HG02970 (cell line): ENCODE data around the gene DYNC1LI2.

Experiments
- ATAC-seq: cut with Tn5 transposase; IDR thresholded peaks from one replicate; pipeline ENCODE4 v1.9.1; 2021; ENCODE audit warnings: mild to moderate bottlenecking, moderate library complexity, moderate number of reproducible peaks; ENCODE audit not compliant: unreplicated experiment, low FRiP score

Gene DYNC1LI2

GRCh38 chr16:66741169-66741900 is 10.1 kb downstream of the DYNC1LI2 start:
- ATAC-seq, result no peak

DNA sequence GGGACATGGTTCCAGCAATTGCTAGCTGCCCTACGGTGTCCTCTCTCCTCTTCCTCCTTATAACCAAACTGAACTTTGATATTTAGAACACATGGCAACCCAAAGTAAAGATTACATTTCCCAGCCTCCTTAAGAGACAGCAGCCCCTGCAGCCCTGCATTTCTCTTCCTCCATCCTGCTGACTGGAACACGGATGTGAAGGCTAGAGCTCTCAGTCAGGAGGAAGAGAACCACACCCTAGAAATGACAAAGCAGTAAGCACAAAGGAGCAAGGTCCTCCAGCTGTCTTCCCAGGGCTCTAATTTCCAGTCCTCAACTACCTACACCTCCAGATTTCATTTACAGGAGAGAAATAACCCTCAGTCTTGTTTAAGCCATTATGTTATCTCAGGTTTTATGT is 10.9 kb downstream of the DYNC1LI2 start:
- ATAC-seq, result no peak

DNA sequence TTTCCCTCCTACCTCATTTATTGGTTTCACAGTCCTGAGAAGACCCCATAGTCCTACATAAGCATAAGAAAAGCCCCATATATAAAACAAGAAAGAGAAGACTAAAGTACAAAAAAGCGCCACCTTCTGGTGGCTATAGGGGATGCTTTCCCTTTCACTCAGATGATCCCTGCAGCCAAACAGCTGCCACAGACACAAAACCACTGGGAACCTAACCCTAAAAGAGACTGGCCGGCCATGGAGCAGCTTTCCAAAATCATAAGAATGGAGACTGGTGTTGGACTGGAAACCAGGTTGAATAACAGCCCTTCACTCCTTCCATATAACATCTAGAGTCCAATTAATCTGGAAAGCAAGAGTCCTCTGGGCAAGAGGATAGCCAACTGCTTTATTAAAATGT is 11.4 kb downstream of the DYNC1LI2 start:
- no peak for ATAC-seq

GRCh38 chr16:66735891-66736290 is 15.5 kb downstream of the DYNC1LI2 start:
- no peak for ATAC-seq

- ATAC-seq, result no peak
Measured at GRCh38 chr16:66731101-66731500, 20.3 kb downstream of the DYNC1LI2 start.

- no peak for ATAC-seq
Measured at GRCh38 chr16:66728804-66729203, 22.6 kb downstream of the DYNC1LI2 start.

DNA sequence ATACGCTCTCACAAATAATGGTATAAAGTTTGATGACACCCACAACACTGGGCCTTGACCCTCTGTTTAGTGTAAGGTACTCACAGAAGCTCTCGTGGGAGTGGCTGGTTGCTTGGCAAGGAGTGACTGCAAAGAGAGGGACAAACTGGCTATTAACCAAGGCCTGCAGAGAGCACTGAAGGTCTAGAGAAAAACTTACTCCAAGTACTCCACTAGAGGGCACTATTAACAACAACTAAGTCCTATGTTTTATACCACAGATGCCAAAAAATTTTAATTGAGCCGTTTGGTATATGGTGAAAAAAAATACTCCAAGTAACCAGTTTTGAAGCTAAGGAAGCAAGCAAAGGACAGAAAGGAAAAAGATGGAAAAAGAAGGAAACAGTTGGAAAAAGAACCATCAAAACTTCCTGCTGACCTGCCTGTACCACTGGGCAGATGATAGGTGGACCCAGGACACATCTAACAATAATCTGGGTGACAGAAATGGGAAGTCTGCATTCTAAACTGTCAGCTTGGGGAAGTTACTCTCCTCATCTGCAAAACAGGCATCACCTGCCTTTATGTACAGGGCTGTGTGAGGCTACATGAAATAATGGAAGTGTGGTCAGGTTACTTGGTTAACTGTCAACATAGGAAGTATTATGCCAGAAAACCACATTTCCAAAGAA is 23.2 kb downstream of the DYNC1LI2 start:
- no peak for ATAC-seq

DNA sequence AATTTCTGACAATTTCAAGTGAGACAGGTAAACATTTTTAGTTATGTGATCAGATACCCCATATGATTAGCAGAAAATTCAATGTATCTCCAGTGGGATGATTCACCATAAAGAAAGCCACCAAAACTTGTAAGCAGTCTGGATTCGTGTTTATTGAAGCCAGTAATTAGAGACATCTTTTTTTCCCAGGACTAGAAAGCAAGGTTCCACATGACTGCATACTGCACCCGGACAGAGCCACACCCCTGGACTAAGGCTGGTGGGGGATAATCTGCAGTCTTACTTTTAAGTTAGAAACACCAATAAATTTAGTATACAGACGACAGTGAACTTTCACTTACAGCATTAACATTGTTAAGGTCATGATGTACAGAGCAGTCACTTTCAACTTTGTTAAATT is 30.6 kb downstream of the DYNC1LI2 start:
- no peak for ATAC-seq

DNA sequence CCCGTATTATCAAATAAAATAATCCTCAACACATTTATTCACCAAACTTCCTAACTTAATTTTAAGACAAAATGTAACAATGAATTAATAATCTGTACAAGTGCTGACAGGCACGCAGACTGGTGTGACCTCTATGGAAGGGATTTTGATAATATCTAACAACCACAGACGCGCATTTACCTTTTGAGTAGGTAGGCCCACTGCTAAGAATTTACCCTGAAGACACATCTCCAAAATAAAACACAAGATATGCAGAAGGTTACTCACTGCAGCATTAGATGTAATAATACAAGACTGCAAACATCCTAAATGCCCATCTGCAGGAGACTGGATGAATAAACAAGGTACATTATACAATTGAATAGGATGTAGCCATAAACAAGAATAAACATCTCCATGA is 32.2 kb downstream of the DYNC1LI2 start:
- ATAC-seq, result no peak

- ATAC-seq, result no peak
Measured at GRCh38 chr16:66717776-66718175, 33.6 kb downstream of the DYNC1LI2 start.

DNA sequence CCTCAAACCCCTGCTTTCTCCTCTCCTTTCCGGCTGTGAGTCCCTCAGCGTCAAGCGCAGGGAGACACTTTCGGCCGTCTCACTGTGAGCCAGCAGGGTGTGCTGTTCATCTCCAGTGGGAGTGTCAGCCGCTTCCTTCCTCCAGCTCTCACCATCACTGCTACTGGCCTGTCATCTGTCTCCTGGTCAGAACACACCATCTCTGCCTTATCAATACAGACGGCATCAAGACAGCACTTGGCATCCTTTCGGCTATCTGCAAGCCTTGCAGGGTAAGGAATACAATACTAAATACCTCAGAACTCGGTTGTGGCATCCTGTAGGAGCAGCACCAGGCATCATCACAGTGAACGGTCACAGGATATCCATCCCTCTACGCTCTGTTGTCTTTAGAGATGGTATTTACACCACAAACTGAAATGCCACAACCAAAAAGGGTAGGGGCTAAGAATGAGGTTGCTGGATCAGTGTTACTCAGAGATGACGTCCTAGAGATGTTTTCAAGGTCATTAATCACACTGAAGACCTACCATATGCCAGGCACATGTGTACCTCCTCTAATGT is 34.2 kb downstream of the DYNC1LI2 start:
- no peak for ATAC-seq

DNA sequence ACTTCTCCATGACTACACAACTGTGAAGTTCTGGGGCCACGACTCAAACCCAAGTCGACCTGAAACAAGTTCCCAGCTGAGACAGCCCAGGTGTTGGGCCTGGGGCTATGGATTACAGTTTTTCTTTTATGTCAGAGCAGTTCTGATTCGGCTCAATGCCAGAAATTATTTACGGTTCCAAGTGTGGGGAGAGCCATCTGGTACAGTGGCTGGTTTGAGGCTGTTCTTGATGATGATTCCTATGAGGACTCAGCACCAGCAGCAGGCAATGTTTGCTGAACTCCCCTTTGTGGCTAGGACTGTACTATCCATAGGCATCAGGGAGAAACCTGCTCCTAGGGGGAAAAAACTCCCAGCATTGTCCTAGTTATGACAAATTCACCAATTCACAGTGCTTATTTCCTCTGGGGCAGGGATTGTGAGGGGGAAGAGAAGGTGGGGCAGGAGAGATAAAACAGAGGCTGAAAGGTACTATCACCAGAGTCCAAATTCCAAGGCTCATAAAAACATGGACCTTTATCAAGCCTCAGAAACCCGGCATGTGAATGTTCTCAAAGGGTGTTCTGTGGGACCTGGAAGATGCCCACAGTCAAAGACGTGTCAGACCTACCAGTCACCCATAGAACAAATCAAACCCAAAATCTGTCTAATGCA is 36.6 kb downstream of the DYNC1LI2 start:
- ATAC-seq, result no peak

DNA sequence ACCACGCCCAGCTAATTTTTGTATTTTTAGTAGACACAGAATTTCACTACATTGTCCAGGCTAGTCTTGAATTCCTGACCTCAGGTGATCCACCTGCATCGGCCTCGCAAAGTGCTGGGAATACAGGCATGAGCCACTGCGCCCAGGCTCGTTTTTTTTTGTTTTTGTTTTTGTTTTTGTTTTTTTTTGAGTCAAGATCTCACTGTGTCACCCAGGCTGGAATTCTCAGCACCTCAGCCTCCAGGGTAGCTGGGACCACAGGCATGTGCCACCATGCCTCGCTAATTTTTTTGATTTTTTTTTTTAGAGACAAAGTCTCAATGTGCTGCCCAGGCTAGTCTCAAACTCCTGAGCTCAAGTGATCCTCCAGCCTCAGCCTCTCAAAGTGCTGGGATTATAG is 37.3 kb downstream of the DYNC1LI2 start:
- ATAC-seq, result no peak

DNA sequence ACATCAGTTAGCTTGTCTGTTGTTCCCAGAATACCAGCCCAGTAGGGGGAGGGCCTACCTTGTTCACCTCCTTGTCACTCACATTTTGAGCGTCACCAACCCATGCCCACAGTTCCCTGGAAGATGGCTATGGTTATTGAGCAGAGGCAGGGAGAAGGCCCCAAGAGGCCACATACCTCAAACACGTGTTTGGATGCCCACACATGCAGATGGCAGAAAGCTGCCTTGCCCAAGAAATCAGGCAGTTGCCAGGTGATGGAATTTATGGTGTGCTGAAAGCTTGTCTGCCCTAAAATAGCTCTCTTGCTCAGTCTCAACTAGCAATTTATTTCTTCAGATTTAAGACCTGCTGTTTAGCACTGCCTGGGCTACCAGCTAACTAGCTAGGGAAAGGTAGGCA is 38.3 kb downstream of the DYNC1LI2 start:
- ATAC-seq, result no peak

DNA sequence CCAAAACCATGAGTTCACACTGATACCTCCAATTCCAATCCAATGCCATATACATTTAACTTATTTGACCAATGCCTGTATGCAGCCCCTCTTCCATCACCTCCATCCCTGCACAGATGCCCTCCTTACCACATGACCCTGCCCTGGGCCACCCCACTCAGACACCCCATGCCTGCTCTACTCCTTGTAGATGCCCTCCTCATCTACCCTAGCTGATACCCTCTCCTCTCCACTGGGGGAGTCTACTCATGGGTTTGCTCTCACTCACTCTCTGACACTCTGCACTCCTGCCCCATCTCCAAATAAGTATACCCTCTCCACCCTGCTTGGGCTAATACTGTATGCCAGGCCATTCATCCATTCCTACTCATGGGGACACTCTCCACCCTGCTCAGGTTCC is 38.9 kb downstream of the DYNC1LI2 start:
- no peak for ATAC-seq

GRCh38 chr16:66711581-66711980 is 39.8 kb downstream of the DYNC1LI2 start:
- ATAC-seq, result no peak

DNA sequence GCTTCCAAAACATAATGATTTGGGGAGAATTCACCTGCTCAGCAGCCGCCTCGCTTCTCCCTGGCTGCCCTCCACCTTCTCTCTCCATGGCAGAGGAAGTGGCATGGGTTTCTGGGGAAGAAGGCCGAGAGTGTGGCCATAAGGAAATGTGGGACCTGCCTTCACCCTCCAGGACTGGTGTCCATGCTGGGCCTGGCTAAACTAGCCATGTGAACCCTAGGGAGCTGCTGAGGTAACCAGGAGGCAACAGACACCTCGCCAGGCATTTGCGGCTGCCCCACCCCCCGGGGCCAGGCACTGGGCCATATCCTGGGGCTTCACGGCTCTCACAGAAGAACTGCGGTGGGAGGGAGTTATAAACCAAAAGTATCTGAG is 44.9 kb downstream of the DYNC1LI2 start:
- no peak for ATAC-seq

GRCh38 chr16:66705790-66706505 is 45.5 kb downstream of the DYNC1LI2 start:
- no peak for ATAC-seq

- ATAC-seq, result no peak
Measured at GRCh38 chr16:66703406-66704215, 47.8 kb downstream of the DYNC1LI2 start.

DNA sequence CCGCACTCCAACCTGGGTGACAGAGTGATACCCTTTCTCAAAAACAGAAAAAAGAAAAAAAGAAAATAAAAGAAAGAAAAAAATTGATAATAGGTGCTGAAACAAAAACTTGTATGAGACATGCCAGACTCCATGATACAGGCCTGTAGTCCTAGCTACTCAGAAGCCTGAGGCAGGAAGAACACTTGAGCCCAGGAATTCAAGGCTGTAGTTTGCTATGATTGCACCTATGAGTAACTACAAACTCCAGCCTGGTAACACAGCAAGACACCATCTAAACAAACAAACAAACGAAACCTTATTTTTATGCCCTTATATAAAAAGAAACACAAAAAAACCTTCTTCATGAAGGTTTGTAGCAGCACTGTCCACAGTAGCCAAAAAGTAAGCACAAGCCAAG is 49.9 kb downstream of the DYNC1LI2 start:
- ATAC-seq, result no peak
